Endothelial cell of umbilical vein (primary cell): ENCODE measurements around the gene SOX13. TPM values are rescaled to one million over a fixed set of nuclear protein-coding genes. Genes with fewer than 3 reads are reported as not detected.
A peak's percentile ranks its signal among the peaks of the same experiment; 100 is the strongest.

Experiments
- BruUV-seq: library from RNA; stranded (reverse); fragments of 400-500 nt; replicated peaks from 2 replicates; lab custom pipeline; 2021; lab: Mats Ljungman, UMichigan
- CTCF ChIA-PET: fragments of 300-600, 350-600 bp; sonication (Branson Sonifier 250); formaldehyde crosslinking; loops from one replicate; lab custom pipeline; 2021; ENCODE audit warnings: antibody characterized with exemption, inconsistent platforms; lab: Charles Lee
- POLR2A ChIA-PET: fragments of 300-600, 350-600 bp; sonication (Branson Sonifier 250); formaldehyde crosslinking; loops from one replicate; lab custom pipeline; 2021; ENCODE audit warnings: antibody characterized with exemption, inconsistent platforms; lab: Charles Lee
- DNase-seq: peaks from one replicate; pipeline ENCODE4 v3.0.0-alpha.2; 2011; ENCODE audit warnings: low read depth, low spot score
- FAIRE-seq: peaks from 2 replicates; lab custom pipeline; 2011; peaks lifted over from hg19 to GRCh38; lab: Jason Lieb, UNC
- H2AFZ ChIP-seq: 2 replicates; pipeline ENCODE4 v1.6.0; 2012; ENCODE audit warnings: low read depth, low read length, control low read depth, inconsistent platforms
- H3K27ac ChIP-seq: 2 replicates; pipeline ENCODE4 v1.5.1; 2011; ENCODE audit warnings: low read depth, mild to moderate bottlenecking, control low read depth, low read length, moderate library complexity; ENCODE audit not compliant: insufficient read depth
- H3K27me3 ChIP-seq, 2 experiments: 2 replicates each; pipeline versions ENCODE4 v1.6.0 to v1.6.1; 2011; ENCODE audit warnings: low read length in 2 of 2, mixed read lengths in 1 of 2; ENCODE audit not compliant: control insufficient read depth in 2 of 2, insufficient read depth in 2 of 2
- H3K36me3 ChIP-seq, 2 experiments: 2 replicates in 1 of 2; 3 replicates in 1 of 2; pipeline ENCODE4 v1.5.1; 2011; ENCODE audit warnings: low read length in 2 of 2, mild to moderate bottlenecking in 1 of 2, moderate library complexity in 1 of 2; ENCODE audit not compliant: control insufficient read depth in 2 of 2, insufficient read depth in 2 of 2; ENCODE audit errors: extremely low read depth in 1 of 2
- H3K4me1 ChIP-seq: 3 replicates; pipeline ENCODE4 v1.5.1; 2011; ENCODE audit warnings: mild to moderate bottlenecking, low read length; ENCODE audit not compliant: control insufficient read depth, insufficient read depth; ENCODE audit errors: extremely low read depth
- H3K4me2 ChIP-seq: 2 replicates; pipeline ENCODE4 v1.6.1; 2011; ENCODE audit warnings: low read length, control low read depth, mixed read lengths; ENCODE audit not compliant: insufficient read depth
- H3K4me3 ChIP-seq, 3 experiments: fragments of 200-600 bp in 1 of 3; sonication (generic), shearing (Covaris generic) in 1 of 3; replicated peaks in 1 of 3; 2 replicates each; pipeline ENCODE4 v1.5.1; 2011 to 2016; ENCODE audit warnings: control low read depth in 3 of 3, low read length in 3 of 3, mild to moderate bottlenecking in 2 of 3, inconsistent platforms in 1 of 3, low read depth in 1 of 3, moderate library complexity in 1 of 3; ENCODE audit not compliant: insufficient read depth in 1 of 3
- H3K79me2 ChIP-seq: 2 replicates; pipeline ENCODE4 v1.6.0; 2012; ENCODE audit warnings: low read length, inconsistent platforms; ENCODE audit not compliant: control insufficient read depth, insufficient read depth
- H3K9ac ChIP-seq: replicated peaks from 2 replicates; pipeline ENCODE3; 2011; ENCODE audit warnings: low read length, control low read depth; ENCODE audit not compliant: insufficient read depth; ENCODE audit errors: extremely low read depth
- H3K9me1 ChIP-seq: replicated peaks from 3 replicates; pipeline ENCODE4 v1.6.0; 2011; ENCODE audit warnings: mild to moderate bottlenecking, low read length; ENCODE audit not compliant: control insufficient read depth, insufficient read depth; ENCODE audit errors: extremely low read depth
- H3K9me3 ChIP-seq: replicated peaks from 2 replicates; pipeline ENCODE4 v1.5.1; 2012; ENCODE audit warnings: low read length, inconsistent platforms; ENCODE audit not compliant: control insufficient read depth, insufficient read depth
- H4K20me1 ChIP-seq: replicated peaks from 2 replicates; pipeline ENCODE3; 2011; ENCODE audit warnings: mild to moderate bottlenecking, low read length; ENCODE audit not compliant: control insufficient read depth, insufficient read depth; ENCODE audit errors: extremely low read depth
- EZH2 ChIP-seq: IDR thresholded peaks from 2 replicates; pipeline ENCODE4 v1.6.1; 2012; ENCODE audit warnings: borderline replicate concordance, low read depth, mild to moderate bottlenecking, moderate library complexity, low read length, inconsistent platforms; ENCODE audit not compliant: severe bottlenecking
- dilution Hi-C: fragments of 300-500 bp; cut with MboI; formaldehyde crosslinking; loops from one replicate; pipeline ENCODE4 v1.15.0; 2019; ENCODE audit warnings: low sequenced_read_pairs; ENCODE audit not compliant: extremely low pct_ligation_motif_present
- intact Hi-C: fragments of 100-400 bp; cut with micrococcal nuclease; formaldehyde crosslinking; loops from one replicate; pipeline ENCODE4 v1.10.0; 2022
- polyA plus RNA-seq, 4 experiments: library from polyadenylated mRNA; depleted of rRNA in 3 of 4; stranded (reverse) in 3 of 4; unstranded in 1 of 4; fragments of >200 nt; gene quantifications; 2 replicates each; pipeline versions ENCODE4 v1.2.1 to v1.2.3, GENCODE V29; 2011 to 2012; ENCODE audit warnings: missing spikeins in 1 of 4
- total RNA-seq: library from RNA; stranded (reverse); gene quantifications from 2 replicates; pipeline ENCODE4 v1.2.3, GENCODE V29; 2021
- TF ChIP-seq, protein P1 (sequence below), 2 donors: IDR thresholded peaks; 1 replicate in 1 of 2; 2 replicates in 1 of 2; pipeline ENCODE4 v1.5.1; 2011; ENCODE audit warnings: low read length in 2 of 2, mild to moderate bottlenecking in 2 of 2, moderate library complexity in 2 of 2, control low read depth in 1 of 2, inconsistent platforms in 1 of 2, low read depth in 1 of 2; ENCODE audit not compliant: insufficient read depth in 1 of 2; ENCODE audit errors: extremely low read depth in 1 of 2

The SOX13 gene
- total and polyA plus RNA-seq, 2 donors (not counting 3 experiments of a cell fraction or from before 2014, with no cell fraction given) = 40.8 to 57.7 TPM

DNA sequence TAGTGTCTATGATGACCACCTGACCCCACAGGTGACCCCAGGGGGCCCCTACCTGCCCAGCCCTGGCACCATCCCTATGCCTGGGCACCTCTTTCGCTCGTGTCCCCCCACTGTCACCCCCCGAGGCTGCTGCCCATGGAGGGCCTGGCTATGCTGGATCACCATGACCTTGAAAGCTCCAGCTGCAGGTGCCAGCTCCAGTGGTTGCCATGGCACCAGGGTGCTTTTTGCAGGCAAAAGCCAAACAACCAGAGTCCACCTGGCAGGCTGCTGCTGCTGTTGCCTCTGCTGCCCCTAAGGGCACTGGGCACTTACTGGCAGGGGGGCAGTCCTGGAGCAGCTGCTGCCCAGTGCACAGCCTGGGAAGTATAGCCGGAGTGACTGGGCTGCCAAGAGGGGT is 57.3 kb downstream of the SOX13 start:
- no peaks in the 10 kb centered on the region for H3K9me3 ChIP-seq
- H3K79me2 ChIP-seq = no peaks in the 10 kb centered on the region
- peak overlapping the region; percentile 43 for H3K27ac ChIP-seq
- no peaks in the 10 kb centered on the region for H4K20me1 ChIP-seq
- peaks cover 0 to 15% of the 10 kb centered on the region in 2 experiments for H3K36me3 ChIP-seq
- ChIA-PET POLR2A (interaction anchor here (0.6 to 1.5 kb wide), 3 partner anchors 34 to 1332 kb away, joined by 3 to 6 read pairs (median 4); no protein-coding TSS in a partner anchor), CTCF (interaction anchor here (0.6 to 19.0 kb wide), 11 partner anchors 9 to 269 kb away, joined by 3 to 903 read pairs (median 6); partner anchors contain the start of genes ETNK2, SNRPE and SOX13)
- FAIRE-seq = no peak
- H3K4me2 ChIP-seq = no peak overlapping the region
- intact Hi-C loops = loop anchor here (2.0 kb wide), 1 partner anchor 21 kb away; no protein-coding TSS in a partner anchor
- H3K9me1 ChIP-seq = no peaks in the 10 kb centered on the region
- TF ChIP-seq, protein P1, sequence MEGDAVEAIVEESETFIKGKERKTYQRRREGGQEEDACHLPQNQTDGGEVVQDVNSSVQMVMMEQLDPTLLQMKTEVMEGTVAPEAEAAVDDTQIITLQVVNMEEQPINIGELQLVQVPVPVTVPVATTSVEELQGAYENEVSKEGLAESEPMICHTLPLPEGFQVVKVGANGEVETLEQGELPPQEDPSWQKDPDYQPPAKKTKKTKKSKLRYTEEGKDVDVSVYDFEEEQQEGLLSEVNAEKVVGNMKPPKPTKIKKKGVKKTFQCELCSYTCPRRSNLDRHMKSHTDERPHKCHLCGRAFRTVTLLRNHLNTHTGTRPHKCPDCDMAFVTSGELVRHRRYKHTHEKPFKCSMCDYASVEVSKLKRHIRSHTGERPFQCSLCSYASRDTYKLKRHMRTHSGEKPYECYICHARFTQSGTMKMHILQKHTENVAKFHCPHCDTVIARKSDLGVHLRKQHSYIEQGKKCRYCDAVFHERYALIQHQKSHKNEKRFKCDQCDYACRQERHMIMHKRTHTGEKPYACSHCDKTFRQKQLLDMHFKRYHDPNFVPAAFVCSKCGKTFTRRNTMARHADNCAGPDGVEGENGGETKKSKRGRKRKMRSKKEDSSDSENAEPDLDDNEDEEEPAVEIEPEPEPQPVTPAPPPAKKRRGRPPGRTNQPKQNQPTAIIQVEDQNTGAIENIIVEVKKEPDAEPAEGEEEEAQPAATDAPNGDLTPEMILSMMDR (IDR thresholded peaks at IDR 0.05; ENCODE audit: extremely low read depth in 1 of 2, insufficient read depth in 1 of 2, low read depth in 1 of 2, low read length in 2 of 2) = peak in 1 of 2 donors; percentile 5
- TF ChIP-seq EZH2 = no peak
- no peak overlapping the region for H3K9ac ChIP-seq
- H3K27me3 ChIP-seq = no peaks in the 10 kb centered on the region
- no peak overlapping the region for H3K4me3 ChIP-seq
- H3K4me1 ChIP-seq = peaks cover 26% of the 10 kb centered on the region
- H2AFZ ChIP-seq = no peak overlapping the region
- dilution Hi-C loops = loop anchor here (25.0 kb wide), 1 partner anchor 268 kb away; the partner anchor contains the start of gene SNRPE
- no peak for DNase-seq
- BruUV-seq = no TSS peak
